K562 (cell line): ENCODE data around the gene RNLS. TPM values are rescaled to one million over a fixed set of nuclear protein-coding genes. Genes with fewer than 3 reads are reported as not detected.

Experiments
- BRF1 ChIP-seq: IDR thresholded peaks from 3 replicates; pipeline ENCODE4 v1.6.1; 2011; ENCODE audit warnings: borderline replicate concordance, mild to moderate bottlenecking; ENCODE audit not compliant: insufficient read length; ENCODE audit errors: extremely low read depth
- FOXA3 ChIP-seq, 2 experiments: fragments of 450-650 bp in 1 of 2; sonication (generic) in 1 of 2; formaldehyde crosslinking; IDR thresholded peaks in 1 of 2; conservative IDR thresholded peaks in 1 of 2; 2 replicates each; pipeline versions ENCODE4 v1.4.0 to v1.8.0; 2020 to 2022; ENCODE audit warnings: mild to moderate bottlenecking in 2 of 2, missing genetic modification reagents in 1 of 2
- FOXP1 ChIP-seq: sonication (generic); formaldehyde crosslinking; IDR thresholded peaks from 2 replicates; pipeline ENCODE4 v1.8.0; 2022; ENCODE audit warnings: mild to moderate bottlenecking, missing genetic modification reagents
- KAT8 ChIP-seq: fragments of 450-650 bp; IDR thresholded peaks from 2 replicates; pipeline ENCODE4 v1.6.1; 2016; ENCODE audit warnings: low read depth, mild to moderate bottlenecking
- MAFF ChIP-seq: IDR thresholded peaks from 2 replicates; pipeline ENCODE4 v1.6.1; 2012; ENCODE audit warnings: low read length, improper control_type of control experiment
- NFIC ChIP-seq: fragments of 450-650 bp; IDR thresholded peaks from 2 replicates; pipeline ENCODE4 v1.6.1; 2017; ENCODE audit warnings: mild to moderate bottlenecking, inconsistent platforms
- PBX2 ChIP-seq, 2 experiments: IDR thresholded peaks in 1 of 2; conservative IDR thresholded peaks in 1 of 2; 2 replicates each; pipeline ENCODE4 v1.6.1; 2016; ENCODE audit warnings: low read depth in 2 of 2, mild to moderate bottlenecking in 1 of 2, missing compliant biosample characterization in 1 of 2, missing genetic modification characterization in 1 of 2, moderate library complexity in 1 of 2
- PTBP1 ChIP-seq: fragments of 200-400 bp; formaldehyde crosslinking; IDR thresholded peaks from 2 replicates; pipeline ENCODE4 v1.6.1; 2017; ENCODE audit warnings: low read depth, low read length
- SMARCC2 ChIP-seq: fragments of 450-650 bp; IDR thresholded peaks from 2 replicates; pipeline ENCODE4 v1.6.1; 2017; ENCODE audit warnings: antibody characterized with exemption, moderate library complexity, mild to moderate bottlenecking, low read depth
- polyA plus RNA-seq, 8 experiments: library from polyadenylated mRNA; depleted of rRNA in 4 of 8; stranded (reverse) in 5 of 8; unstranded in 3 of 8; fragments of >200 nt; fragmentation: Nextera tagmentation in 2 of 8; fragmentation: Illumina TruSeq in 1 of 8; extraction: Ambion mirVana in 2 of 8; extraction: Trizol in 1 of 8; gene quantifications; 2 replicates each; pipeline versions ENCODE4 v1.2.1 to v1.2.3, GENCODE V29; 2011 to 2014; ENCODE audit warnings: inconsistent platforms in 1 of 8, missing spikeins in 1 of 8
- total RNA-seq, 7 experiments: library from RNA; depleted of rRNA in 6 of 7; stranded (reverse); fragments of >200 nt in 6 of 7; fragmentation: Illumina TruSeq in 2 of 7; extraction: Trizol in 2 of 7; gene quantifications; 2 replicates each; pipeline versions ENCODE4 v1.2.1 to v1.2.3, GENCODE V29; 2011 to 2021; ENCODE audit warnings: low replicate concordance in 1 of 7
- TF ChIP-seq, protein P1 (sequence below): sonication (generic); formaldehyde crosslinking; IDR thresholded peaks from 2 replicates; pipeline ENCODE4 v1.8.1; 2023; ENCODE audit warnings: mild to moderate bottlenecking, missing genetic modification reagents
- TF ChIP-seq, protein P2 (sequence below): IDR thresholded peaks from 2 replicates; pipeline ENCODE4 v1.6.1; 2012; ENCODE audit warnings: low read depth, low read length, improper control_type of control experiment, borderline replicate concordance

RNLS gene
- total and polyA plus RNA-seq, 9 of the 15 experiments (the other 6 are each of a cell fraction or from before 2014, with no cell fraction given), result 0.14 to 0.72 (median 0.41) TPM; not detected in 3

DNA sequence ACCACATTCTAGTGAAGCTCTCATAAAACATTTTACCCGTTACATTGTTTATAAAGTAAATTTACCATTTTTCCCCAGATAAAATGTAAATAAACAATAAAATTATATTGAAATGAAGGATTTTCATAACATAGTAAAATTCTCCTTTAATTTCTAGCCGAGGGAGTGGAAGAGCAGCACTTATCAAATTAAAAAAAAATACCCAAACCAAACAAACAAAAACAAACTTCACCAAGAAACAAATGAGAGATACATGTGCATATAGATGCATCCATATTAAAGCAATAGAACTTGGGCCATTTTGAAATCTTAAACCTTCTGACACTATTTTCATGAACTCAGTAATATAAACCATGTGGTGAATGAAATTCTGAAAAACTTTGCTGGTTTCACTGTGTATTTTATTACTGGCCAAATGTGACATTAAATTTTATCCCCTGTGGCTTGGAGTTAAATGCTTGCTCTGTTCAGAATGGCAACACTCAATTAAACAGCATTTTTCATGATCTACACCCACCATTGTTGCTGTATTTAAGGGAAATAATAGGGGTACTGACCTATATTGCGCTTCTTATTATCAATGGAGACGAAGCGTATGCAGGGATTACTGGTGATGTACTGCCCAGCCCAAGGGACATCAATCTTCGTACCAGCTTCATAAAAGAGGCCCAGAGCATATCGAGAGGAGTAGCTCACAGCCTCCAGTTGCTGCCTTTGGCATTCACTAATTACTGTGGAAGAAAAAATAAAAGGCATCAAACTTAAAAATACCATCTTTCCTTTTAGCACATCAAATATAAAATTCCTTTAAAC, 220.9 kb downstream of the RNLS start (continued):
- TF ChIP-seq PBX2 (CRISPR knock-in tag; IDR thresholded peaks at IDR 0.05; ENCODE audit: low read depth), result no peak
- TF ChIP-seq PBX2 (tag; conservative IDR thresholded peaks at IDR 0.05; ENCODE audit: low read depth), result no peak
- TF ChIP-seq, protein P1, sequence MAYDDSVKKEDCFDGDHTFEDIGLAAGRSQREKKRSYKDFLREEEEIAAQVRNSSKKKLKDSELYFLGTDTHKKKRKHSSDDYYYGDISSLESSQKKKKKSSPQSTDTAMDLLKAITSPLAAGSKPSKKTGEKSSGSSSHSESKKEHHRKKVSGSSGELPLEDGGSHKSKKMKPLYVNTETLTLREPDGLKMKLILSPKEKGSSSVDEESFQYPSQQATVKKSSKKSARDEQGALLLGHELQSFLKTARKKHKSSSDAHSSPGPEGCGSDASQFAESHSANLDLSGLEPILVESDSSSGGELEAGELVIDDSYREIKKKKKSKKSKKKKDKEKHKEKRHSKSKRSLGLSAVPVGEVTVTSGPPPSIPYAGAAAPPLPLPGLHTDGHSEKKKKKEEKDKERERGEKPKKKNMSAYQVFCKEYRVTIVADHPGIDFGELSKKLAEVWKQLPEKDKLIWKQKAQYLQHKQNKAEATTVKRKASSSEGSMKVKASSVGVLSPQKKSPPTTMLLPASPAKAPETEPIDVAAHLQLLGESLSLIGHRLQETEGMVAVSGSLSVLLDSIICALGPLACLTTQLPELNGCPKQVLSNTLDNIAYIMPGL (CRISPR knock-in tag), result no peak
- no peak for TF ChIP-seq FOXP1 (CRISPR knock-in tag)
- TF ChIP-seq KAT8, result no peak
- no peak for TF ChIP-seq SMARCC2
- TF ChIP-seq FOXA3 (CRISPR knock-in tag; conservative IDR thresholded peaks at IDR 0.05 in 1 of 2, IDR thresholded peaks at IDR 0.05 in 1 of 2), result no peak
- no peak for TF ChIP-seq NFIC
- TF ChIP-seq BRF1, result no peak
- TF ChIP-seq, protein P2, sequence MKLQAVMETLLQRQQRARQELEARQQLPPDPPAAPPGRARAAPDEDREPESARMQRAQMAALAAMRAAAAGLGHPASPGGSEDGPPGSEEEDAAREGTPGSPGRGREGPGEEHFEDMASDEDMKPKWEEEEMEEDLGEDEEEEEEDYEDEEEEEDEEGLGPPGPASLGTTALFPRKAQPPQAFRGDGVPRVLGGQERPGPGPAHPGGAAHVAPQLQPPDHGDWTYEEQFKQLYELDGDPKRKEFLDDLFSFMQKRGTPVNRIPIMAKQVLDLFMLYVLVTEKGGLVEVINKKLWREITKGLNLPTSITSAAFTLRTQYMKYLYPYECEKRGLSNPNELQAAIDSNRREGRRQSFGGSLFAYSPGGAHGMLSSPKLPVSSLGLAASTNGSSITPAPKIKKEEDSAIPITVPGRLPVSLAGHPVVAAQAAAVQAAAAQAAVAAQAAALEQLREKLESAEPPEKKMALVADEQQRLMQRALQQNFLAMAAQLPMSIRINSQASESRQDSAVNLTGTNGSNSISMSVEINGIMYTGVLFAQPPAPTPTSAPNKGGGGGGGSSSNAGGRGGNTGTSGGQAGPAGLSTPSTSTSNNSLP, result no peak
- TF ChIP-seq MAFF, result no peak
- no peak for TF ChIP-seq PTBP1
